Measurements from ENCODE around the gene KRT2. TPM values are rescaled to one million over a fixed set of nuclear protein-coding genes. Genes with fewer than 3 reads are reported as not detected.

Gene KRT2
- total RNA-seq, 2 experiments from 2014 or later: not detected

DNA sequence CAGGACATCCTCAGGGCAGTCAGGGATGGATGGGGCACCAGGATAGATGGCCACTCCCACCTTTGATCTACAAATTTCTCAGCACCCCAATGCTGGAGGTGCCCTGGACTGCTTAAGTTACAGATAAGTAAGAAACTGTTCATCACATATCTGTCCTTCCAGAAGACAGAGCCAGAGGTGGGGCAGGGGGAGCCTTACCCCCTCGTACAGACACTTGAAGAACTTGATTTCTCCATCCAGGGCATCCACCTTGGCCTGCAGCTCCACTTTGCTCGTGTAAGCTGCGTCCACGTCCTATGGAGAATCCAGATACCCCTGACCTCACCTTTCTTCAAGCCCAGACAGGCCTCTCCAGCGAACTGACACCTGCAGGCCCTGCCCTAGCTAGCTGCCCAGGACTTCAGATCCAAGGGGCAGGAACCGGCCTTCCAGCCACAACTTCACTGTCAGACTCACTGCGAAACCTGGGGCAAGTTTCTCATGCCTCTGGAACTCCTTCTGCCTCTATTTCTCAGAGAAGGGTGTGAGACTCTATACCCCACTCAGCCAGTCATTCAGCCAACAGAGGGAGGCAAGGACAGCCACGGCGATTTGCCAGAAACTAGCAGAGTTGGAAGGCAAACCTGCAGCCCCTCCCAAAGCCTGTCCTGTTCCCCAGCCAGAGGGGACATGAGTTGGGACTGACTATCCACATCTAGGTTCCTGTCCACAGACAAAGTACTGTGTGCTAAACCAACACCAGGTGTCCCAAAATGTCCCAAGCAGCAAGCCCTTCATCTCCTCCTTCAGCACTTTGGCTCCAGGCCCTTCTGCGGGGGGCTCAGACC is 37.4 kb downstream of the KRT2 start:
- no peak for DNase-seq (ENCODE audit: low spot score)
- no peaks in the 10 kb centered on the region for H4K20me1 ChIP-seq (ENCODE audit: insufficient read depth, low read length)
- no peaks in the 10 kb centered on the region for H3K9me3 ChIP-seq (ENCODE audit: low read length)
- H3K4me3 ChIP-seq (ENCODE audit: low read depth, low read length, poor library complexity, severe bottlenecking): no peak overlapping the region
- no peak overlapping the region for H3K4me2 ChIP-seq (ENCODE audit: low read length)
- H3K4me1 ChIP-seq (ENCODE audit: insufficient read depth, low read length, poor library complexity, severe bottlenecking): no peaks in the 10 kb centered on the region
- intact Hi-C loops (cut with micrococcal nuclease; ENCODE audit: unreplicated experiment): no loop called here
- H3K36me3 ChIP-seq (ENCODE audit: insufficient read depth, low read length): no peaks in the 10 kb centered on the region
- H2AFZ ChIP-seq (ENCODE audit: low read length): no peak overlapping the region
- TF ChIP-seq, protein P1, sequence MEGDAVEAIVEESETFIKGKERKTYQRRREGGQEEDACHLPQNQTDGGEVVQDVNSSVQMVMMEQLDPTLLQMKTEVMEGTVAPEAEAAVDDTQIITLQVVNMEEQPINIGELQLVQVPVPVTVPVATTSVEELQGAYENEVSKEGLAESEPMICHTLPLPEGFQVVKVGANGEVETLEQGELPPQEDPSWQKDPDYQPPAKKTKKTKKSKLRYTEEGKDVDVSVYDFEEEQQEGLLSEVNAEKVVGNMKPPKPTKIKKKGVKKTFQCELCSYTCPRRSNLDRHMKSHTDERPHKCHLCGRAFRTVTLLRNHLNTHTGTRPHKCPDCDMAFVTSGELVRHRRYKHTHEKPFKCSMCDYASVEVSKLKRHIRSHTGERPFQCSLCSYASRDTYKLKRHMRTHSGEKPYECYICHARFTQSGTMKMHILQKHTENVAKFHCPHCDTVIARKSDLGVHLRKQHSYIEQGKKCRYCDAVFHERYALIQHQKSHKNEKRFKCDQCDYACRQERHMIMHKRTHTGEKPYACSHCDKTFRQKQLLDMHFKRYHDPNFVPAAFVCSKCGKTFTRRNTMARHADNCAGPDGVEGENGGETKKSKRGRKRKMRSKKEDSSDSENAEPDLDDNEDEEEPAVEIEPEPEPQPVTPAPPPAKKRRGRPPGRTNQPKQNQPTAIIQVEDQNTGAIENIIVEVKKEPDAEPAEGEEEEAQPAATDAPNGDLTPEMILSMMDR (conservative IDR thresholded peaks at IDR 0.05; ENCODE audit: low read length): no peak
- no peak for TF ChIP-seq EZH2phosphoT487 (IDR thresholded peaks at IDR 0.05; ENCODE audit: borderline replicate concordance, low read depth, low read length)
- ChIA-PET CTCF (ENCODE audit: unreplicated experiment) (no interaction called here), POLR2A (no interaction called here)
- no peaks in the 10 kb centered on the region for H3K79me2 ChIP-seq (ENCODE audit: insufficient read depth, low read depth, low read length)
- no peaks in the 10 kb centered on the region for H3K9me2 ChIP-seq (ENCODE audit: insufficient read depth, low read length)
- no peak overlapping the region for H3K27ac ChIP-seq (ENCODE audit: low read depth, low read length, poor library complexity, severe bottlenecking)
- BruUV-seq (replicated peaks): no TSS peak

DNA sequence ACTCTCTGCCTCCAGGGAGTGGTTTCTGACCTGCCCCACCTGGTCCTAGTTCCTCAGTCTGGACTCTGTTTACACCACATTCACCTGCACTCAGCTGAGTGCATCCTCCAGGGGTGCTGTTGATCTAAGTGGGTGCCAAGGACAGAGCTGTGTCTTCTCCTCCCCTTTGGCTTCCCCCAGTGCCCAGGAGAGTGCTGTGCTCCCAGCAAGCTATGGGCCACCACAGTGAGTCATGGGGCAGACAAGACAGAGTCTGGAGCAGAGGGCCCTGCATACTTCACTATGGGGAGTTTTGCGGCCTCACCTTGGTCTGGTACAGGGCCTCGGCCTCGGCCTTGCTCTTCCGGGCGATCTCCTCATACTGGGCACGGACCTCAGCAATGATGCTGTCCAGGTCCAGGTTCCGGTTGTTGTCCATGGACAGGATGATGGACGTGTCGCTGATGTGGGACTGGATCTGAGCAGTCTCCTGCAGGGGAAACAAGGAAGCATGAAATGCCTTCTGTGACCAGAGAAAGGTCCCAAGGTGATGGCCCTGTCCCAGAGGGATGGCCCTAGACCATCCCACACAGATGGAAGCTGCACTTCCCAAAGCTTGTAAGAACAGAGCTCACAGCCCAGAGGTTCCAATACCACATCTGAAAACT is 38.5 kb downstream of the KRT2 start:
- Histone ChIP-seq H3K9me3 (ENCODE audit: low read length) (no peaks in the 10 kb centered on the region), H4K20me1 (ENCODE audit: insufficient read depth, low read length) (no peaks in the 10 kb centered on the region), H3K79me2 (ENCODE audit: insufficient read depth, low read depth, low read length) (no peaks in the 10 kb centered on the region), H3K36me3 (ENCODE audit: insufficient read depth, low read length) (no peaks in the 10 kb centered on the region), H3K27ac (ENCODE audit: low read depth, low read length, poor library complexity, severe bottlenecking) (no peak overlapping the region), H3K4me3 (ENCODE audit: low read depth, low read length, poor library complexity, severe bottlenecking) (no peak overlapping the region), H3K9me2 (ENCODE audit: insufficient read depth, low read length) (no peaks in the 10 kb centered on the region), H3K4me2 (ENCODE audit: low read length) (no peak overlapping the region), H3K4me1 (ENCODE audit: insufficient read depth, low read length, poor library complexity, severe bottlenecking) (no peaks in the 10 kb centered on the region), H2AFZ (ENCODE audit: low read length) (no peak overlapping the region)
- intact Hi-C loops (cut with micrococcal nuclease; ENCODE audit: unreplicated experiment): no loop called here
- DNase-seq (ENCODE audit: low spot score): no peak
- POLR2A ChIA-PET: no interaction called here
- no TSS peak for BruUV-seq (replicated peaks)
- CTCF ChIA-PET (ENCODE audit: unreplicated experiment): no interaction called here
- TF ChIP-seq, protein P1 (conservative IDR thresholded peaks at IDR 0.05; ENCODE audit: low read length): no peak
- no peak for TF ChIP-seq EZH2phosphoT487 (IDR thresholded peaks at IDR 0.05; ENCODE audit: borderline replicate concordance, low read depth, low read length)

Measured in OCI-LY7 (cell line).